ENCODE measurements around the gene NEK4. TPM values are rescaled to one million over a fixed set of nuclear protein-coding genes. Genes with fewer than 3 reads are reported as not detected.

The NEK4 gene
- total and polyA plus RNA-seq, 2 of the 13 experiments (the other 11 are each of a cell fraction or from before 2014, with no cell fraction given): 16.5 to 38.0 TPM

- no peak for TF ChIP-seq MBD4 (IDR thresholded peaks at IDR 0.05; ENCODE audit: borderline replicate concordance, low read length)
- TF ChIP-seq PBX3 (CRISPR knock-in tag; IDR thresholded peaks at IDR 0.05; ENCODE audit: borderline replicate concordance): no peak
- TF ChIP-seq TIGD3 (CRISPR knock-in tag; IDR thresholded peaks at IDR 0.05; ENCODE audit: borderline replicate concordance): no peak; the same call in 1 of the 2 replicates
- TF ChIP-seq ZNF567 (CRISPR knock-in tag; IDR thresholded peaks at IDR 0.05; ENCODE audit: borderline replicate concordance): no peak
- TF ChIP-seq AHR (CRISPR knock-in tag; IDR thresholded peaks at IDR 0.05): no peak; the same call in 1 of the 2 replicates
- TF ChIP-seq MEIS1 (CRISPR knock-in tag; IDR thresholded peaks at IDR 0.05; ENCODE audit: borderline replicate concordance): peak; percentile 61
- TF ChIP-seq HNF1B (CRISPR knock-in tag; IDR thresholded peaks at IDR 0.05): peak; percentile 42; the same call in 1 of the 2 replicates
- no peak for TF ChIP-seq MAFK (conservative IDR thresholded peaks at IDR 0.05 in 1 of 2, IDR thresholded peaks at IDR 0.05 in 1 of 2; ENCODE audit: low read length in 2 of 2)
- no peak for TF ChIP-seq FIP1L1 (IDR thresholded peaks at IDR 0.05; ENCODE audit: borderline replicate concordance, insufficient read depth, low read depth, low read length)
- TF ChIP-seq ZNF83 (CRISPR knock-in tag; IDR thresholded peaks at IDR 0.05; ENCODE audit: borderline replicate concordance): no peak
- TF ChIP-seq STAT6 (CRISPR knock-in tag; IDR thresholded peaks at IDR 0.05; ENCODE audit: borderline replicate concordance): no peak; the same call in 1 of the 2 replicates
- TF ChIP-seq ESRRA (CRISPR knock-in tag; IDR thresholded peaks at IDR 0.05; ENCODE audit: low read depth): no peak
- no peak for TF ChIP-seq ZNF616 (CRISPR knock-in tag; IDR thresholded peaks at IDR 0.05; ENCODE audit: low read depth)
- no peak for TF ChIP-seq GPN1 (CRISPR knock-in tag; IDR thresholded peaks at IDR 0.05; ENCODE audit: borderline replicate concordance)
- no peak for TF ChIP-seq ZNF280D (CRISPR knock-in tag; IDR thresholded peaks at IDR 0.05)
- TF ChIP-seq SALL1 (CRISPR knock-in tag; IDR thresholded peaks at IDR 0.05): peak; percentile 82
- TF ChIP-seq MEF2D (CRISPR knock-in tag; IDR thresholded peaks at IDR 0.05): peak; percentile 30; the same call in 1 of the 2 replicates
These were observed at the start of gene NEK4 (continued) for GRCh38 chr3:52770496-52771333.

All from HepG2 (cell line).